K562 (cell line): ENCODE results near the gene GABARAPL1. TPM values are rescaled to one million over a fixed set of nuclear protein-coding genes. Genes with fewer than 3 reads are reported as not detected.
"Not testable (repeated sequence)": the region's sequence is repeated elsewhere in the genome, so short reads cannot be mapped to it uniquely, and the experiment has no call there.

Experiments
- ATAC-seq: fragments of 200-7000 bp; cut with Tn5 transposase; 3 replicates; pipeline ENCODE4 v1.9.1; 2020; ENCODE audit warnings: moderate library complexity
- BruUV-seq: library from RNA; stranded (reverse); fragments of 400-500 nt; replicated peaks from 2 replicates; lab custom pipeline; 2021; lab: Mats Ljungman, UMichigan
- CTCF ChIA-PET: fragments of 300-600 bp; formaldehyde crosslinking; extraction: SDS; loops from one replicate; lab custom pipeline; 2021; ENCODE audit warnings: low intra/inter-chr PET ratio; lab: Yijun Ruan, JAX
- POLR2A ChIA-PET: fragments of 300-600, 350-650 bp; sonication (Branson Sonifier 250); formaldehyde crosslinking; extraction: SDS; loops from one replicate; lab custom pipeline; 2021; ENCODE audit warnings: antibody characterized with exemption, inconsistent platforms; lab: Yijun Ruan, JAX
- DNase-seq, 4 experiments: peaks; one replicate each; pipeline versions ENCODE4 v3.0.0 to v3.0.0-alpha.2; 2011 to 2018; ENCODE audit warnings: low spot score in 3 of 4, mixed read lengths in 3 of 4; ENCODE audit errors: extremely low read depth in 1 of 4
- FAIRE-seq: peaks from 2 replicates; lab custom pipeline; 2011; peaks lifted over from hg19 to GRCh38; lab: Jason Lieb, UNC
- H2AFZ ChIP-seq: 2 replicates; pipeline ENCODE4 v1.6.0; 2011; ENCODE audit warnings: low read depth, low read length, control low read depth, inconsistent platforms
- H3K27ac ChIP-seq: fragments of 200-600 bp; 3 replicates; pipeline ENCODE4 v1.8.0; 2011; ENCODE audit warnings: low read depth, mild to moderate bottlenecking, control low read depth, inconsistent platforms, low read length, moderate library complexity, mixed read lengths; ENCODE audit errors: extremely low read depth
- H3K27me3 ChIP-seq, 2 experiments: fragments of 300-600 bp in 1 of 2; 2 replicates in 1 of 2; 3 replicates in 1 of 2; pipeline versions ENCODE4 v1.6.0 to v1.8.0; 2011; ENCODE audit warnings: inconsistent platforms in 2 of 2, low read length in 2 of 2, mild to moderate bottlenecking in 1 of 2, mixed read lengths in 1 of 2, moderate library complexity in 1 of 2; ENCODE audit not compliant: control insufficient read depth in 2 of 2, insufficient read depth in 2 of 2
- H3K36me3 ChIP-seq: fragments of 300-600 bp; 3 replicates; pipeline ENCODE4 v1.8.0; 2011; ENCODE audit warnings: mild to moderate bottlenecking, low read length, inconsistent platforms; ENCODE audit not compliant: control insufficient read depth, insufficient read depth
- H3K4me1 ChIP-seq, 2 experiments: fragments of 200-600 bp in 1 of 2; replicated peaks in 1 of 2; 2 replicates in 1 of 2; 3 replicates in 1 of 2; pipeline versions ENCODE4 v1.5.1 to v1.8.0; 2011; ENCODE audit warnings: inconsistent platforms in 2 of 2, low read length in 2 of 2, mild to moderate bottlenecking in 1 of 2, mixed read lengths in 1 of 2, moderate library complexity in 1 of 2; ENCODE audit not compliant: control insufficient read depth in 2 of 2, insufficient read depth in 2 of 2
- H3K4me2 ChIP-seq: 2 replicates; pipeline ENCODE4 v1.6.1; 2011; ENCODE audit warnings: low read length, control low read depth, inconsistent platforms, mixed read lengths; ENCODE audit not compliant: insufficient read depth
- H3K4me3 ChIP-seq: fragments of 200-600 bp; sonication (generic), shearing (Covaris generic); 2 replicates; pipeline ENCODE4 v1.5.1; 2016; ENCODE audit warnings: control low read depth, inconsistent platforms
- H3K79me2 ChIP-seq: fragments of 200-600 bp; 3 replicates; pipeline ENCODE4 v1.8.0; 2011; ENCODE audit warnings: low read length, inconsistent platforms; ENCODE audit not compliant: control insufficient read depth, insufficient read depth
- H3K9ac ChIP-seq, 2 experiments: 2 replicates each; pipeline versions ENCODE4 v1.6.0 to v1.6.1; 2011; ENCODE audit warnings: low read depth in 2 of 2, low read length in 2 of 2, control low read depth in 1 of 2, inconsistent platforms in 1 of 2, mild to moderate bottlenecking in 1 of 2, mixed read lengths in 1 of 2; ENCODE audit not compliant: insufficient read depth in 1 of 2
- H3K9me1 ChIP-seq: one replicate; pipeline ENCODE4 v1.6.0; 2011; ENCODE audit warnings: inconsistent platforms, mild to moderate bottlenecking, low read length, moderate library complexity; ENCODE audit not compliant: control insufficient read depth, insufficient read depth
- H3K9me3 ChIP-seq: replicated peaks from 2 replicates; pipeline ENCODE4 v1.5.1; 2011; ENCODE audit warnings: low read depth, low read length, inconsistent platforms; ENCODE audit not compliant: control insufficient read depth, insufficient read depth
- H4K20me1 ChIP-seq: replicated peaks from 2 replicates; pipeline ENCODE4 v1.6.1; 2011; ENCODE audit warnings: low read length, inconsistent platforms, mixed read lengths; ENCODE audit not compliant: control insufficient read depth, insufficient read depth
- CGGBP1 ChIP-seq: fragments of 250-450 bp; sonication (Bioruptor Pico); IDR thresholded peaks from 2 replicates; pipeline ENCODE4 v1.9.0; 2021; ENCODE audit warnings: mild to moderate bottlenecking
- DMBX1 ChIP-seq: fragments of 250-450 bp; sonication (Bioruptor Pico); IDR thresholded peaks from 2 replicates; pipeline ENCODE4 v1.8.0; 2022; ENCODE audit warnings: inconsistent platforms, mild to moderate bottlenecking, moderate library complexity, borderline replicate concordance
- ETS1 ChIP-seq: conservative IDR thresholded peaks from 2 replicates; pipeline ENCODE4 v1.6.1; 2011; ENCODE audit warnings: low read depth, mild to moderate bottlenecking, low read length; ENCODE audit not compliant: control insufficient read depth
- HNRNPL ChIP-seq: fragments of 200-400 bp; formaldehyde crosslinking; IDR thresholded peaks from 2 replicates; pipeline ENCODE4 v1.6.1; 2017; ENCODE audit warnings: low read depth, mild to moderate bottlenecking, low read length
- KLF10 ChIP-seq: fragments of 250-450 bp; sonication (Bioruptor Pico); IDR thresholded peaks from 2 replicates; pipeline ENCODE4 v1.6.1; 2021; ENCODE audit warnings: matching md5 sums
- PTRF ChIP-seq: fragments of 450-650 bp; IDR thresholded peaks from 2 replicates; pipeline ENCODE4 v1.6.1; 2016; ENCODE audit warnings: mild to moderate bottlenecking, missing genetic modification characterization, missing compliant biosample characterization
- TARDBP ChIP-seq: fragments of 450-650 bp; IDR thresholded peaks from 2 replicates; pipeline ENCODE4 v1.6.1; 2016
- ZC3H11A ChIP-seq: IDR thresholded peaks from 2 replicates; pipeline ENCODE4 v1.6.1; 2012; ENCODE audit warnings: low read depth, low read length, improper control_type of control experiment
- ZNF124 ChIP-seq: sonication (generic); formaldehyde crosslinking; IDR thresholded peaks from 2 replicates; pipeline ENCODE4 v1.8.1; 2022; ENCODE audit warnings: missing genetic modification reagents
- ZNF134 ChIP-seq: fragments of 250-450 bp; sonication (Bioruptor Pico); conservative IDR thresholded peaks from 2 replicates; pipeline ENCODE4 v1.4.0; 2020
- WGBS: fragments of 100-300 bp; shearing (Covaris generic); methylation state at CpG from one replicate; pipeline ENCODE4 v1.1.6; 2016; ENCODE audit warnings: low coverage, mixed read lengths; ENCODE audit not compliant: insufficient coverage; ENCODE audit errors: missing lambda C conversion rate; 5-methylcytosine and 5-hydroxymethylcytosine counted together
- in situ Hi-C: fragments of 300-500 bp; cut with MboI; formaldehyde crosslinking; loops from 4 replicates; pipeline ENCODE4 v1.15.0; 2018; ENCODE audit warnings: inconsistent platforms, mixed read lengths
- intact Hi-C: fragments of 100-400 bp; cut with micrococcal nuclease; formaldehyde crosslinking; loops from 2 replicates; pipeline ENCODE4 v1.14.2; 2022
- polyA plus RNA-seq, 8 experiments: library from polyadenylated mRNA; depleted of rRNA in 4 of 8; stranded (reverse) in 5 of 8; unstranded in 3 of 8; fragments of >200 nt; fragmentation: Nextera tagmentation in 2 of 8; fragmentation: Illumina TruSeq in 1 of 8; extraction: Ambion mirVana in 2 of 8; extraction: Trizol in 1 of 8; gene quantifications; 2 replicates each; pipeline versions ENCODE4 v1.2.1 to v1.2.3, GENCODE V29; 2011 to 2014; ENCODE audit warnings: inconsistent platforms in 1 of 8, missing spikeins in 1 of 8
- total RNA-seq, 7 experiments: library from RNA; depleted of rRNA in 6 of 7; stranded (reverse); fragments of >200 nt in 6 of 7; fragmentation: Illumina TruSeq in 2 of 7; extraction: Trizol in 2 of 7; gene quantifications; 2 replicates each; pipeline versions ENCODE4 v1.2.1 to v1.2.3, GENCODE V29; 2011 to 2021; ENCODE audit warnings: low replicate concordance in 1 of 7

The GABARAPL1 gene
- total and polyA plus RNA-seq, 9 of the 15 experiments (the other 6 are each of a cell fraction or from before 2014, with no cell fraction given): 2.3 to 15.9 (median 11.3) TPM

GRCh38 chr12:10186299-10186698 is 26.4 kb upstream of the GABARAPL1 start:
- Histone ChIP-seq H3K79me2 (no peaks in the 10 kb centered on the region), H3K9me1 (no peaks in the 10 kb centered on the region), H3K36me3 (no peaks in the 10 kb centered on the region), H4K20me1 (0 out of 2 replicates have a peak, but pooled peaks cover 3% of the 10 kb centered on the region), H3K4me3 (no peak overlapping the region)
- POLR2A ChIA-PET: no interaction called here
- ATAC-seq (no peak), DNase-seq (no peak)
- no peak for TF ChIP-seq HNRNPL
- TF ChIP-seq CGGBP1 (CRISPR knock-in tag): no peak
- TF ChIP-seq KLF10 (CRISPR knock-in tag): no peak
- TF ChIP-seq ETS1: no peak
- TF ChIP-seq ZC3H11A: no peak
- no peak for TF ChIP-seq DMBX1 (CRISPR knock-in tag)
- no peak for TF ChIP-seq PTRF (tag)
- TF ChIP-seq TARDBP: no peak
- TF ChIP-seq ZNF134 (CRISPR knock-in tag): no peak
- TF ChIP-seq ZNF124 (CRISPR knock-in tag): no peak
- TF ChIP-seq, all 486 proteins: peak for 0
- FAIRE-seq: no peak
- Histone ChIP-seq H3K9me3 (no peaks in the 10 kb centered on the region), H3K4me2 (no peak overlapping the region), H3K4me1 (no peaks in the 10 kb centered on the region; a peak in 1 of 5 replicates), H3K27me3 (peaks cover 0 to 27% of the 10 kb centered on the region in 2 experiments; a peak in 2 of 5 replicates), H3K9ac (no peak overlapping the region), H2AFZ (no peak overlapping the region), H3K27ac (no peak overlapping the region)
- in situ Hi-C loops (no loop called here), intact Hi-C loops (no loop called here)
- WGBS: 0% methylated on average over 10 of the region's 11 CpGs
- BruUV-seq: no TSS peak
- CTCF ChIA-PET: no interaction called here

- intact Hi-C loops, H3K4me2 ChIP-seq, H3K4me3 ChIP-seq, CTCF ChIA-PET, BruUV-seq, H3K4me1 ChIP-seq, in situ Hi-C loops, POLR2A ChIA-PET, H4K20me1 ChIP-seq, H3K9ac ChIP-seq, H3K9me1 ChIP-seq, DNase-seq, FAIRE-seq, H3K79me2 ChIP-seq, ATAC-seq, H3K27ac ChIP-seq, H3K36me3 ChIP-seq, H3K9me3 ChIP-seq, H2AFZ ChIP-seq: not testable (repeated sequence)
- 4% methylated on average over 3 of the region's 6 CpGs for WGBS
- H3K27me3 ChIP-seq: peaks cover 0 to 27% of the 10 kb centered on the region in 2 experiments; a peak in 2 of 5 replicates
Observed at GRCh38 chr12:10186958-10187357, 25.7 kb upstream of the GABARAPL1 start.
